HEK293T (cell line): ENCODE data around the gene PIH1D1.

ENCODE experiments used
- CTCF ChIA-PET: fragments of 350-600 bp; formaldehyde crosslinking; extraction: SDS; loops from one replicate; lab custom pipeline; 2021; ENCODE audit warnings: antibody characterized with exemption, inconsistent platforms; lab: Yijun Ruan, JAX
- POLR2A ChIA-PET: fragments of 350-600 bp; formaldehyde crosslinking; extraction: SDS; loops from one replicate; lab custom pipeline; 2020; ENCODE audit warnings: antibody characterized with exemption, inconsistent platforms; lab: Yijun Ruan, JAX
- DNase-seq: peaks from one replicate; pipeline ENCODE4 v3.0.0; 2012; ENCODE audit warnings: mixed read lengths; ENCODE audit errors: extremely low spot score
- ARNT ChIP-seq: fragments of 450-650 bp; IDR thresholded peaks from 2 replicates; pipeline ENCODE4 v1.6.1; 2017; ENCODE audit warnings: mild to moderate bottlenecking
- BHLHE40 ChIP-seq: fragments of 450-650 bp; IDR thresholded peaks from 2 replicates; pipeline ENCODE4 v1.6.1; 2016; ENCODE audit warnings: mild to moderate bottlenecking, moderate library complexity, borderline replicate concordance
- CTBP1 ChIP-seq: fragments of 450-650 bp; IDR thresholded peaks from 2 replicates; pipeline ENCODE4 v1.6.1; 2016; ENCODE audit warnings: borderline replicate concordance
- ELF4 ChIP-seq: fragments of 450-650 bp; IDR thresholded peaks from 2 replicates; pipeline ENCODE4 v1.6.1; 2017; ENCODE audit warnings: antibody characterized with exemption
- FOXA1 ChIP-seq: fragments of 450-650 bp; IDR thresholded peaks from 2 replicates; pipeline ENCODE4 v1.6.1; 2016; ENCODE audit warnings: mild to moderate bottlenecking
- FOXK2 ChIP-seq: fragments of 450-650 bp; IDR thresholded peaks from 2 replicates; pipeline ENCODE4 v1.6.1; 2016; ENCODE audit warnings: mild to moderate bottlenecking
- FOXM1 ChIP-seq: fragments of 450-650 bp; IDR thresholded peaks from 2 replicates; pipeline ENCODE4 v1.6.1; 2017; ENCODE audit warnings: mild to moderate bottlenecking, borderline replicate concordance
- HDGF ChIP-seq: fragments of 450-650 bp; IDR thresholded peaks from 2 replicates; pipeline ENCODE4 v1.6.1; 2017; ENCODE audit warnings: antibody characterized with exemption, borderline replicate concordance
- L3MBTL2 ChIP-seq: fragments of 450-650 bp; conservative IDR thresholded peaks from 2 replicates; pipeline ENCODE4 v1.6.1; 2016; ENCODE audit warnings: mild to moderate bottlenecking
- LEF1 ChIP-seq: fragments of 450-650 bp; IDR thresholded peaks from 2 replicates; pipeline ENCODE4 v1.6.1; 2017; ENCODE audit warnings: mild to moderate bottlenecking, borderline replicate concordance
- NFRKB ChIP-seq: fragments of 450-650 bp; IDR thresholded peaks from 2 replicates; pipeline ENCODE4 v1.6.1; 2016; ENCODE audit warnings: mild to moderate bottlenecking, moderate library complexity
- SP1 ChIP-seq: fragments of 450-650 bp; IDR thresholded peaks from 2 replicates; pipeline ENCODE4 v1.6.1; 2017
- SUZ12 ChIP-seq: fragments of 450-650 bp; IDR thresholded peaks from 2 replicates; pipeline ENCODE4 v1.6.1; 2016; ENCODE audit warnings: mild to moderate bottlenecking
- TARDBP ChIP-seq: fragments of 450-650 bp; IDR thresholded peaks from 2 replicates; pipeline ENCODE4 v1.6.1; 2016
- ZNF384 ChIP-seq: fragments of 450-650 bp; IDR thresholded peaks from 2 replicates; pipeline ENCODE4 v1.6.1; 2016
- TF ChIP-seq, protein P1 (sequence below): fragments of 450-650 bp; IDR thresholded peaks from 2 replicates; pipeline ENCODE4 v1.6.1; 2016

Gene PIH1D1

DNA sequence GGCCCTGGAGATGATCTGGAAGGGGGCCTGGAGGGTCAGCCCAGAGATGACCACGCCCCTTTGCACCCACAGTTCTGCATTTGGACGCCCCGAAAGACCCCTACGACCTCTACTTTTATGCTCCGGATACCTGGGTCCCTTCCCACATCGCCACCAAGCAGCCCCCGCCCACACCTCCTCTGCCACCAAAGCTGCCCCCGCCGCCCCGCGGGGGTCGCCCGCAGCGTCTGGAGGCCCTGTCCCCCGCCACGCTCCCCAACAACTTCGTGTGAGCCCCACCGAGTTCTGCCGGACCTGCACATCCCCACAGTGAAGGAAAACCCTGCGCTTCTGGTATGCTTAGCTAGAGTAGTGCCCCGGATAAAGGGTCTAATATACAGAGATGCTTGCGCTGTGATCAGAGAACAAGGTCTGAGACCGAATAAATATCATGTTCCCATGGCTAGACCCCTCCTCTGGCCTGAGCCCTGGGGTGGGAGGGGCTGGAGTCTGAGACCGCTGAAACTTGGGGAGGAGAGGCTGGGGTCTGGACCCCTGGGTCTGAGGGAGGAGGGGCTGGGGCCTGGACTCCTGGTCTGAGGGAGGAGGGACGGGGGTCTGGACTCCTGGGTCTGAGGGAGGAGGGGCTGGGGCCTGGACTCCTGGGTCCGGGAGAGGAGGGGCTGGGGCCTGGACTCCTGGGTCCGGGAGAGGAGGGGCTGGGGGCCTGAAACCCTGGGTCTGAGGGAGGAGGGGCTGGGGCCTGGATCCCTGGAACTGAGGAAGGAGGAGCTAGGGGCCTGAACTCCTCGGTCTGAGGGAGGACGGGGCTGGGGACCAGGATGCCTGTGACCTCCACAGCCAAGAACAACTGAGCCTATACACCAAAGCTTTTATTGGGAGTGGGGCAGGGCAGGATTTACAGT lies 22.8 kb downstream of the PIH1D1 start:
- CTCF ChIA-PET = interaction anchor here (1.1 kb wide), 1 partner anchor 14 kb away, joined by 4 read pairs; no protein-coding TSS in a partner anchor
- TF ChIP-seq FOXM1 (no peak), TARDBP (no peak), SP1 (no peak), ARNT (no peak), FOXA1 (no peak), NFRKB (no peak), ZNF384 (no peak), BHLHE40 (no peak), L3MBTL2 (no peak), CTBP1 (no peak), LEF1 (no peak), FOXK2 (no peak), HDGF (no peak), ELF4 (no peak)
- TF ChIP-seq, protein P1, sequence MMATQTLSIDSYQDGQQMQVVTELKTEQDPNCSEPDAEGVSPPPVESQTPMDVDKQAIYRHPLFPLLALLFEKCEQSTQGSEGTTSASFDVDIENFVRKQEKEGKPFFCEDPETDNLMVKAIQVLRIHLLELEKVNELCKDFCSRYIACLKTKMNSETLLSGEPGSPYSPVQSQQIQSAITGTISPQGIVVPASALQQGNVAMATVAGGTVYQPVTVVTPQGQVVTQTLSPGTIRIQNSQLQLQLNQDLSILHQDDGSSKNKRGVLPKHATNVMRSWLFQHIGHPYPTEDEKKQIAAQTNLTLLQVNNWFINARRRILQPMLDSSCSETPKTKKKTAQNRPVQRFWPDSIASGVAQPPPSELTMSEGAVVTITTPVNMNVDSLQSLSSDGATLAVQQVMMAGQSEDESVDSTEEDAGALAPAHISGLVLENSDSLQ = no peak
- POLR2A ChIA-PET = no interaction called here
- DNase-seq = no peak

DNA sequence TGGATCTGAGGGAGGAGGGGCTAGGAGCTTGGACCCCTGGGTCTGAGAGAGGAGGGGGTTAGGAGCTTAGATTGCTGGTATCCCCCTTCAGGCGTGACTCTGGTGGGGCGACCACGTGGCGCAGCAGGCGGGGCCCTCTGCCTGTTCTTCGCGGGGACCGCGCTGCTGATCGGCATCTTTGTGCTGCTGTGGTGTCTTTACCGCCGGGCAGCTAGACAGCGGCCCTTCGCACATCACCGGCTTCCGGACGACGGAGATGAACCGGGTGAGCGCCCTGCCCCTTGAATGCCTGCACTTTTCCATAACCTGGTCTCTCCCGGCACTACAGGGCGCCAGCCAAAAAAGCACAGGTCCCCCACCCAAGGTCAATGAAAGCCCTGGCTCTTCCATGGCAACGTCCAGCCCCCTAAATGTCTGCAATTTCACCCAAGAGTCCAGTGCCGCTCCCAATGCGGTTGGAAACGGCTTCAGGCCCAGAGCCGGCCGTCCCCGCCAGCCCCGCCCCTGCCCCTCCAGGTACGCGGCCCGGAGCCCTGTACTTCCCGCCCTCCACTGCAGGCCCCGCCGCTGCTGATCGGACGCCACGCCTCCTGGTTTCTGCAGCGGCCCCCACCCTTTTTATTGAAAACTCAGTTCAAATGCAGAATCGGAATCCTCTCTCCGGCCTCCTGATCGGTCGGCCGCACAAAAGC lies 23.6 kb downstream of the PIH1D1 start:
- TF ChIP-seq FOXM1 (no peak), ARNT (no peak), ELF4 (no peak), L3MBTL2 (no peak), HDGF (no peak), SUZ12 (no peak), FOXK2 (no peak), NFRKB (no peak), CTBP1 (no peak), ZNF384 (no peak)
- CTCF ChIA-PET = no interaction called here
- POLR2A ChIA-PET = interaction anchor here (0.9 kb wide), 1 partner anchor 14 kb away, joined by 3 read pairs; no protein-coding TSS in a partner anchor
- DNase-seq = no peak

DNA sequence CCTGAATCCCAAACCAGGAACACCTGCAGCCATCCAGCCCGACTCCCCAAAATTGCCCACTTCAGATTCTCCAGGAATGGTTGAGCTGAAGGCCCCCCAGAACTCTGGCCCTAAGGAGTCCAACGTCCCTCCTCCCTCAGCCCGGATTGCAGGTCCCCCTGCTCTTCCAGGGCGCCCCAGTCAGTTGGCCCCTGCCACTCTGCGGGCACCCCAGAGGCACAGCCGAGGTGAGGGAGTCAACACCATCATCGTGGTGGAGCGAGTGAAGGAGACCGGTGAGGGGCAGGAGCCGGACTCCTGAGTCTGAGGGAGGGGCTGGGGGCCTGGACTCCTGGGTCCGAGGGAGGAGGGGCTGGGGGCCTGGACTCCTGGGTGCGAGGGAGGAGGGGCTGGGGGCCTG lies 24.3 kb downstream of the PIH1D1 start:
- POLR2A ChIA-PET = interaction anchor here (0.9 kb wide), 1 partner anchor 15 kb away, joined by 3 read pairs; no protein-coding TSS in a partner anchor
- CTCF ChIA-PET = interaction anchor here (0.5 kb wide), 1 partner anchor 354 kb away, joined by 3 read pairs; no protein-coding TSS in a partner anchor
- TF ChIP-seq SP1 = no peak
- no peak for TF ChIP-seq SUZ12
- TF ChIP-seq HDGF = no peak

DNA sequence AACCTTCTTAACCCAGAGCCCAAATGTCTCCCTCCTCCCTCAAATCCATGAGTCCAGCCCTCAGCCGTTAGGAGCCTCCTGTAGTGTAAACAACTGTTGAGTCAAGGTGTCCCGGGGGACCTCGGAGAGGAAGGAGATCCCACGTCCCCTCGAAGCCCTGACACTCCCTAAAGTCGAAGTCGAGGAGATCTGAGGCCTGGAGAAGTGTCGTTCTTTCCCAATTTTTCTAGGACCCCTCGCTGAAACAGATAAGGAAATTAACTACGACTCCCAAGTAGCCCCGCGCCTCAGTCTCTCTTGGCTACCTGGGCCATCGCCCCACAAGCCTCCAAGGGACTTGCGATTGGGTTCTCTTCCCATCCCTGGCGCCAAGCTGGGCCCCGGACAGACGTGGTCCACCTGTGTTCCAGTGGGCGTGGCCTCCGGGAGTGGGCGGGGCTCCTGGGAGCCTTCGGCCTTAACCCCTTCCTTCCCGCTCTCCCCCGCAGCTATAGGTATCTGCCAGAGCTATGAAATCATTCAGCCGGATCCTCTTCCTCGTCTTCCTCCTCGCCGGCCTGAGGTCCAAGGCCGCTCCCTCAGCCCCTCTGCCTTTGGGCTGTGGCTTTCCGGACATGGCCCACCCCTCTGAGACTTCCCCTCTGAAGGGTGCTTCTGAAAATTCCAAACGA lies 25.6 kb downstream of the PIH1D1 start:
- ChIA-PET CTCF (interaction anchor here (1.2 to 2.1 kb wide), 3 partner anchors 10 to 35 kb away, joined by 3 to 9 read pairs (median 5); no protein-coding TSS in a partner anchor), POLR2A (interaction anchor here (0.8 to 3.2 kb wide), 5 partner anchors 14 to 27 kb away, joined by 3 to 13 read pairs (median 3); partner anchors contain the start of genes ALDH16A1 and PIH1D1)
- peak; percentile 66 for DNase-seq
- TF ChIP-seq ARNT (no peak), FOXM1 (no peak), ELF4 (no peak), FOXK2 (no peak), TARDBP (no peak), CTBP1 (no peak), SUZ12 (no peak), BHLHE40 (no peak), LEF1 (no peak)

More for the DNA sequence above, 24.3 kb downstream of the PIH1D1 start:
- DNase-seq = no peak

DNA sequence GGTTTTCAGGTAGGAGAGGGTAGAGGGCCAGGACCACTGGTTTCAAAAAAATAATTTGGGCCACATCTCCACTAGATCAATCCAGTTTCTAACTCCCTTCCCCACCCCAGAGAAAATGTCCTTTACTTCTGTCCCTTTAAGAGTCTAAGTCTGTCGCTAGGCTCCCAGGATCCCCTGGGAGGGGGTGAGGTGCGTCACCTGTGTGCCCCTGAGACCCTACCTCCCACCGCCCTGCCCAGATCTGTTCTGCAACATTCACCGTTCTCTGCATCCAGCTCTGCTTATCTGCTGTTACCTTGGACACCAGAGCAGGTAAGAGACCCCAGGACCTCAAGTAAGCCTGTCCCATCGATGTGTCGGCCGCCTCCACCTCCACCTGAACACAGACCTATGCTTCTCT lies 26.4 kb downstream of the PIH1D1 start, which contains the start of gene GFY:
GFY (plus strand) TSS at position 211 of the 400 bp plus-strand sequence. CDS start 1,043 bp downstream, outside the sequence.
- no peak for DNase-seq
- ChIA-PET POLR2A (interaction anchor here (1.2 to 3.2 kb wide), 4 partner anchors 17 to 28 kb away, joined by 3 to 13 read pairs (median 8); partner anchors contain the start of genes ALDH16A1 and PIH1D1), CTCF (interaction anchor here (1.2 to 2.1 kb wide), 2 partner anchors 22 to 34 kb away, joined by 5 to 9 read pairs; no protein-coding TSS in a partner anchor)
- no peak for TF ChIP-seq TARDBP
- TF ChIP-seq CTBP1 = no peak
- TF ChIP-seq, protein P1 = no peak
- no peak for TF ChIP-seq ZNF384
- TF ChIP-seq ARNT = no peak
- no peak for TF ChIP-seq SP1
- TF ChIP-seq SUZ12 = no peak
- TF ChIP-seq NFRKB = no peak
- TF ChIP-seq FOXK2 = no peak
- TF ChIP-seq FOXM1 = no peak
- TF ChIP-seq BHLHE40 = no peak

DNA sequence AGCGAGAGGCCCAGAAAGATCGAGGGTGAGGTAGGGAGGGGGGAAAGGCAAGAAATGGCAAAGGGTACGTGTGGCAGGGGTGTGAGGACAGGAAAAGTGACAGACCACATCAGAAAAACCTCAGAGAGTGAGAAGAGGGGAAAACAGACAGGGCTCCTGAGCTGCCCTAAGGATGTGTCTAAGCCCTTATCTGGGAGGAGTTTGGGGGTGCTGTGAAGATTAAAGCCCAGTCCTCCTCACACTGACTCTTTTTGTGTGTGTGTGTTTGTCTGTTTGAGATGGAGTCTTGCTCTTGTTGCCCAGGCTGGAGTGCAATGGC lies 27.7 kb downstream of the PIH1D1 start:
- ChIA-PET CTCF (interaction anchor here (0.6 kb wide), 1 partner anchor 122 kb away, joined by 3 read pairs; no protein-coding TSS in a partner anchor), POLR2A (interaction anchor here (3.2 kb wide), 1 partner anchor 20 kb away, joined by 13 read pairs; no protein-coding TSS in a partner anchor)
- DNase-seq = no peak
- TF ChIP-seq L3MBTL2 (no peak), ARNT (no peak), SUZ12 (no peak), FOXM1 (no peak), FOXA1 (no peak), ELF4 (no peak), CTBP1 (no peak), NFRKB (no peak)
- TF ChIP-seq, protein P1 = no peak
